Measurements from ENCODE around the gene FOXJ3.

Gene FOXJ3

GRCh38 chr1:42334240-42335049 lies 590 bp downstream of the FOXJ3 start:
- DNase-seq, result peak in 50 of 58 donors; percentile 9 to 80 (median 56)

- no peak for DNase-seq
These were observed 1.3 kb downstream of the FOXJ3 start for GRCh38 chr1:42333662-42334239.

- DNase-seq, result no peak
These were observed 2.2 kb downstream of the FOXJ3 start for GRCh38 chr1:42332877-42333276.

GRCh38 chr1:42330215-42330614 lies 4.8 kb downstream of the FOXJ3 start:
- DNase-seq, result no peak

- DNase-seq, result no peak
These were observed 6.0 kb downstream of the FOXJ3 start for GRCh38 chr1:42328916-42329496.

GRCh38 chr1:42328047-42328625 lies 6.9 kb downstream of the FOXJ3 start:
- DNase-seq, result no peak

- no peak for DNase-seq
These were observed 10.0 kb downstream of the FOXJ3 start for GRCh38 chr1:42325014-42325402.

- no peak for DNase-seq
These were observed 10.5 kb downstream of the FOXJ3 start for GRCh38 chr1:42324398-42325013.

- DNase-seq, result no peak
These were observed 11.5 kb downstream of the FOXJ3 start for GRCh38 chr1:42323551-42323950.

GRCh38 chr1:42322577-42322976 lies 12.5 kb downstream of the FOXJ3 start:
- DNase-seq, result no peak

GRCh38 chr1:42321731-42322130 lies 13.3 kb downstream of the FOXJ3 start:
- DNase-seq, result no peak

- no peak for DNase-seq
These were observed 14.3 kb downstream of the FOXJ3 start for GRCh38 chr1:42320708-42321107.

- no peak for DNase-seq
These were observed 15.1 kb downstream of the FOXJ3 start for GRCh38 chr1:42319871-42320484.

- DNase-seq, result peak in 2 of 58 donors; percentile 3 to 22
These were observed 15.7 kb downstream of the FOXJ3 start for GRCh38 chr1:42319128-42319851.

- DNase-seq, result no peak
These were observed 16.4 kb downstream of the FOXJ3 start for GRCh38 chr1:42318601-42319000.

- DNase-seq, result no peak
These were observed 17.7 kb downstream of the FOXJ3 start for GRCh38 chr1:42317308-42317707.

GRCh38 chr1:42316292-42316691 lies 18.7 kb downstream of the FOXJ3 start:
- DNase-seq, result no peak

GRCh38 chr1:42315500-42315899 lies 19.5 kb downstream of the FOXJ3 start:
- DNase-seq, result no peak

- DNase-seq, result no peak
These were observed 21.1 kb downstream of the FOXJ3 start for GRCh38 chr1:42313970-42314369.

GRCh38 chr1:42312576-42313212 lies 22.3 kb downstream of the FOXJ3 start:
- no peak for DNase-seq
